H1 (cell line): ENCODE data around the gene MARK3. TPM values are rescaled to one million over a fixed set of nuclear protein-coding genes. Genes with fewer than 3 reads are reported as not detected.

Experiments
- CTCF ChIA-PET: fragments of 300-600 bp; sonication (Branson Sonifier 250); formaldehyde crosslinking; loops from one replicate; lab custom pipeline; 2021; ENCODE audit not compliant: partially characterized antibody; lab: Charles Lee
- POLR2A ChIA-PET: fragments of 300-600 bp; sonication (Branson Sonifier 250); formaldehyde crosslinking; loops from one replicate; lab custom pipeline; 2021; ENCODE audit warnings: inconsistent platforms; ENCODE audit not compliant: partially characterized antibody; lab: Charles Lee
- DNase-seq, 2 experiments: peaks; one replicate each; pipeline versions ENCODE4 v3.0.0 to v3.0.0-alpha.2; 2010 to 2022; ENCODE audit warnings: low spot score in 2 of 2, low read depth in 1 of 2, mixed read lengths in 1 of 2
- FAIRE-seq: peaks from 2 replicates; lab custom pipeline; 2011; peaks lifted over from hg19 to GRCh38; lab: Jason Lieb, UNC
- H2AFZ ChIP-seq: 2 replicates; pipeline ENCODE4 v1.8.1; 2012; ENCODE audit warnings: low read length, inconsistent platforms
- H2AK5ac ChIP-seq: 2 replicates; pipeline ENCODE4 v1.6.1; 2013; ENCODE audit warnings: low read depth, low read length
- H2BK120ac ChIP-seq: replicated peaks from 2 replicates; pipeline ENCODE3; 2013; ENCODE audit warnings: low read depth, low read length, inconsistent platforms
- H2BK12ac ChIP-seq: 2 replicates; pipeline ENCODE4 v1.6.1; 2013; ENCODE audit warnings: low read depth, low read length
- H2BK15ac ChIP-seq: 2 replicates; pipeline ENCODE4 v1.6.1; 2013; ENCODE audit warnings: low read length
- H2BK20ac ChIP-seq: 2 replicates; pipeline ENCODE4 v1.6.1; 2013; ENCODE audit warnings: low read length
- H2BK5ac ChIP-seq: 2 replicates; pipeline ENCODE4 v1.6.1; 2013; ENCODE audit warnings: low read depth, low read length
- H3K14ac ChIP-seq: 2 replicates; pipeline ENCODE4 v1.6.1; 2013; ENCODE audit warnings: inconsistent platforms; ENCODE audit not compliant: insufficient read length
- H3K18ac ChIP-seq: 2 replicates; pipeline ENCODE4 v1.6.1; 2013; ENCODE audit warnings: low read length; ENCODE audit errors: extremely low read depth
- H3K23ac ChIP-seq: 2 replicates; pipeline ENCODE4 v1.6.1; 2013; ENCODE audit warnings: inconsistent platforms; ENCODE audit not compliant: insufficient read length
- H3K23me2 ChIP-seq: 2 replicates; pipeline ENCODE4 v1.6.1; 2013; ENCODE audit warnings: low read depth, low read length
- H3K27ac ChIP-seq: 2 replicates; pipeline ENCODE4 v1.6.1; 2011; ENCODE audit warnings: low read depth, low read length, inconsistent platforms
- H3K27me3 ChIP-seq, 4 experiments: replicated peaks in 1 of 4; 1 replicate in 1 of 4; 2 replicates in 3 of 4; pipeline versions ENCODE4 v1.6.1 to v1.8.1; 2011 to 2013; ENCODE audit warnings: low read length in 3 of 4, mild to moderate bottlenecking in 3 of 4, inconsistent platforms in 2 of 4, mixed read lengths in 2 of 4, moderate library complexity in 1 of 4; ENCODE audit not compliant: control insufficient read depth in 3 of 4, insufficient read depth in 3 of 4; ENCODE audit errors: extremely low read depth in 1 of 4
- H3K36me3 ChIP-seq, 4 experiments: 2 replicates each; pipeline versions ENCODE4 v1.6.1 to v1.8.1; 2011 to 2013; ENCODE audit warnings: mild to moderate bottlenecking in 4 of 4, low read length in 3 of 4, moderate library complexity in 2 of 4, control low read depth in 1 of 4, inconsistent platforms in 1 of 4; ENCODE audit not compliant: insufficient read depth in 4 of 4, control insufficient read depth in 2 of 4
- H3K4ac ChIP-seq: replicated peaks from 2 replicates; pipeline ENCODE3; 2013; ENCODE audit warnings: low read length, low read depth, mixed read lengths, inconsistent platforms; ENCODE audit not compliant: insufficient read length
- H3K4me1 ChIP-seq, 4 experiments: replicated peaks in 1 of 4; 1 replicate in 1 of 4; 2 replicates in 3 of 4; pipeline versions ENCODE4 v1.6.1 to v1.8.1; 2011 to 2013; ENCODE audit warnings: low read length in 3 of 4, inconsistent platforms in 2 of 4, mixed read lengths in 1 of 4; ENCODE audit not compliant: insufficient read depth in 4 of 4, control insufficient read depth in 3 of 4
- H3K4me2 ChIP-seq, 2 experiments: 2 replicates each; pipeline versions ENCODE4 v1.6.1 to v1.8.1; 2011 to 2013; ENCODE audit warnings: low read depth in 2 of 2, low read length in 2 of 2, control low read depth in 1 of 2, inconsistent platforms in 1 of 2, mild to moderate bottlenecking in 1 of 2; ENCODE audit not compliant: insufficient read depth in 1 of 2
- H3K4me3 ChIP-seq, 4 experiments: fragments of 200-600, 300-600 bp in 1 of 4; sonication (generic), shearing (Covaris generic), sonication (Bioruptor Twin) in 1 of 4; 2 replicates each; pipeline versions ENCODE4 v1.5.1 to v1.8.1; 2011 to 2016; ENCODE audit warnings: low read length in 4 of 4, low read depth in 3 of 4, control low read depth in 2 of 4, inconsistent platforms in 2 of 4, mild to moderate bottlenecking in 2 of 4, mixed read lengths in 1 of 4, moderate library complexity in 1 of 4; ENCODE audit not compliant: insufficient read depth in 2 of 4; ENCODE audit errors: extremely low read depth in 1 of 4
- H3K56ac ChIP-seq: replicated peaks from 2 replicates; pipeline ENCODE3; 2013; ENCODE audit warnings: low read depth, mild to moderate bottlenecking, mixed read lengths, low read length, inconsistent platforms; ENCODE audit not compliant: insufficient read length
- H3K79me1 ChIP-seq: 2 replicates; pipeline ENCODE4 v1.6.1; 2013; ENCODE audit warnings: low read depth, low read length, control low read depth
- H3K79me2 ChIP-seq, 2 experiments: 2 replicates each; pipeline versions ENCODE4 v1.6.1 to v1.8.1; 2012 to 2013; ENCODE audit warnings: low read length in 2 of 2, mild to moderate bottlenecking in 2 of 2, inconsistent platforms in 1 of 2; ENCODE audit not compliant: insufficient read depth in 2 of 2, control insufficient read depth in 1 of 2
- H3K9ac ChIP-seq, 4 experiments: replicated peaks in 1 of 4; 1 replicate in 1 of 4; 2 replicates in 3 of 4; pipeline versions ENCODE4 v1.6.1 to v1.8.1; 2011 to 2013; ENCODE audit warnings: low read depth in 3 of 4, low read length in 3 of 4, control low read depth in 2 of 4, mild to moderate bottlenecking in 2 of 4, moderate library complexity in 2 of 4, inconsistent platforms in 1 of 4; ENCODE audit errors: extremely low read depth in 1 of 4
- H3K9me3 ChIP-seq, 2 experiments: 2 replicates each; pipeline versions ENCODE4 v1.6.1 to v1.8.1; 2012 to 2013; ENCODE audit warnings: mild to moderate bottlenecking in 2 of 2, moderate library complexity in 2 of 2, control low read depth in 1 of 2, inconsistent platforms in 1 of 2, low read depth in 1 of 2, low read length in 1 of 2, mixed read lengths in 1 of 2; ENCODE audit not compliant: insufficient read depth in 2 of 2
- H4K20me1 ChIP-seq, 2 experiments: replicated peaks in 1 of 2; 2 replicates each; pipeline versions ENCODE3 to v1.8.1; 2011 to 2013; ENCODE audit warnings: inconsistent platforms in 2 of 2, low read length in 2 of 2, mild to moderate bottlenecking in 1 of 2; ENCODE audit not compliant: insufficient read depth in 2 of 2, control insufficient read depth in 1 of 2
- H4K5ac ChIP-seq: 2 replicates; pipeline ENCODE4 v1.6.1; 2013; ENCODE audit warnings: low read length, low read depth, mixed read lengths, inconsistent platforms; ENCODE audit not compliant: insufficient read length
- H4K8ac ChIP-seq: 2 replicates; pipeline ENCODE4 v1.8.0; 2013; ENCODE audit warnings: mild to moderate bottlenecking, moderate library complexity, low read length, inconsistent platforms; ENCODE audit not compliant: insufficient read depth; ENCODE audit errors: extremely low read depth
- H4K91ac ChIP-seq: replicated peaks from 2 replicates; pipeline ENCODE3; 2013; ENCODE audit warnings: low read length, mixed read lengths, inconsistent platforms; ENCODE audit not compliant: insufficient read length
- CEBPB ChIP-seq: IDR thresholded peaks from 2 replicates; pipeline ENCODE4 v1.6.1; 2012; ENCODE audit warnings: low read depth, low read length
- CREB1 ChIP-seq: IDR thresholded peaks from 2 replicates; pipeline ENCODE4 v1.6.1; 2012; ENCODE audit warnings: inconsistent platforms
- CTBP2 ChIP-seq: IDR thresholded peaks from 2 replicates; pipeline ENCODE4 v1.7.0; 2011; ENCODE audit warnings: borderline replicate concordance, mild to moderate bottlenecking, moderate library complexity, mixed read lengths, low read length; ENCODE audit not compliant: insufficient read depth, insufficient read length
- CTCF ChIP-seq, 3 experiments: IDR thresholded peaks; 1 replicate in 2 of 3; 2 replicates in 1 of 3; pipeline versions ENCODE4 v1.5.1 to v1.6.1; 2011; ENCODE audit warnings: low read length in 3 of 3, mild to moderate bottlenecking in 3 of 3, inconsistent platforms in 2 of 3, low read depth in 1 of 3, moderate library complexity in 1 of 3; ENCODE audit not compliant: insufficient read depth in 1 of 3; ENCODE audit errors: control extremely low read depth in 1 of 3
- EGR1 ChIP-seq: IDR thresholded peaks from 2 replicates; pipeline ENCODE4 v1.6.1; 2011; ENCODE audit warnings: low read depth, low read length, borderline replicate concordance
- FOSL1 ChIP-seq: IDR thresholded peaks from 2 replicates; pipeline ENCODE4 v1.6.1; 2011; ENCODE audit warnings: mild to moderate bottlenecking, low read depth, low read length, moderate library complexity; ENCODE audit not compliant: insufficient read depth
- MAFK ChIP-seq: IDR thresholded peaks from 2 replicates; pipeline ENCODE4 v1.6.1; 2012; ENCODE audit warnings: low read depth, mild to moderate bottlenecking, improper control_type of control experiment, low read length
- TBP ChIP-seq: IDR thresholded peaks from 2 replicates; pipeline ENCODE4 v1.6.1; 2011; ENCODE audit warnings: low read depth, low read length, improper control_type of control experiment
- WGBS, 2 experiments: shearing (Covaris generic) in 1 of 2; methylation state at CpG; one replicate each; pipeline versions ENCODE4 v1.1.6 to v1.1.7; 2013 to 2015; ENCODE audit warnings: low lambda C conversion rate in 2 of 2, mixed read lengths in 2 of 2, inconsistent platforms in 1 of 2, low coverage in 1 of 2, missing lambda C conversion rate in 1 of 2; ENCODE audit not compliant: insufficient replicate concordance in 2 of 2, insufficient coverage in 1 of 2, insufficient read length in 1 of 2; ENCODE audit errors: extremely low coverage in 1 of 2, missing lambda C conversion rate in 1 of 2; 5-methylcytosine and 5-hydroxymethylcytosine counted together
- polyA plus RNA-seq, 7 experiments: library from polyadenylated mRNA; depleted of rRNA in 3 of 7; stranded (reverse) in 5 of 7; unstranded in 2 of 7; fragments of >200 nt in 5 of 7; fragments of 200-250 nt in 2 of 7; gene quantifications; 1 replicate in 5 of 7; 2 replicates in 1 of 7; 4 replicates in 1 of 7; pipeline versions ENCODE4 v1.2.1 to v1.2.3, GENCODE V29; 2011 to 2013; ENCODE audit warnings: missing spikeins in 2 of 7, mixed read lengths in 2 of 7
- total RNA-seq: library from RNA; stranded (reverse); fragmentation: NEBNext Ultra II Directional; extraction: Animal tissue kit (Norgen Biotek cat#: 25700); gene quantifications from 2 replicates; pipeline ENCODE4 v1.2.1, GENCODE V29; 2021
- TF ChIP-seq, protein P1 (sequence below): IDR thresholded peaks from 2 replicates; pipeline ENCODE4 v1.6.1; 2011; ENCODE audit warnings: low read length, improper control_type of control experiment

Gene MARK3
- total and polyA plus RNA-seq, 2 of the 8 experiments (the other 6 are each of a cell fraction or from before 2014, with no cell fraction given), result 39.4 to 76.9 TPM

- Histone ChIP-seq H4K20me1 (peaks cover 10 to 18% of the 10 kb centered on the region in 2 experiments), H3K27me3 (peaks cover 3 to 23% (median 13%) of the 10 kb centered on the region in 4 experiments), H2AFZ (no peak overlapping the region), H3K79me2 (peaks cover 0 to 2% of the 10 kb centered on the region in 2 experiments; a peak in 1 of 4 replicates), H2BK12ac (no peak overlapping the region), H3K4me3 (peak overlapping the region; percentile 79 to 96 (median 84)), H3K9me3 (no peaks in the 10 kb centered on the region), H3K18ac (peak overlapping the region; percentile 83), H3K36me3 (peaks cover 8 to 23% (median 17%) of the 10 kb centered on the region in 4 experiments; a peak in 7 of 8 replicates), H3K14ac (no peak overlapping the region), H4K5ac (peak overlapping the region; percentile 49), H2BK120ac (no peak overlapping the region), H3K27ac (no peak overlapping the region), H3K9ac (peak overlapping the region; percentile 64 to 90 (median 83); a peak in 6 of 7 replicates), H2BK5ac (peak overlapping the region; percentile 93; the same call in 1 of the 2 replicates), H2BK15ac (no peak overlapping the region), H4K91ac (peak overlapping the region; percentile 83), H3K23ac (no peak overlapping the region), H3K4me2 (peak overlapping the region; percentile 73 to 80), H3K4me1 (peaks cover 0 to 28% (median 19%) of the 10 kb centered on the region in 4 experiments; a peak in 6 of 7 replicates), H2AK5ac (no peak overlapping the region), H3K4ac (no peak overlapping the region), H3K79me1 (no peaks in the 10 kb centered on the region; the same call in 1 of the 2 replicates), H2BK20ac (no peak overlapping the region), H3K23me2 (peaks cover 14% of the 10 kb centered on the region; the same call in 1 of the 2 replicates), H3K56ac (no peak overlapping the region), H4K8ac (peak overlapping the region; percentile 57)
- WGBS, 2 experiments, result 2% methylated on average over 19 of the region's 77 CpGs; no CpG with 5 or more reads in 1 of the 2 experiments
- DNase-seq (no peak), FAIRE-seq (no peak)
- ChIA-PET POLR2A (interaction anchor here (0.6 to 12.6 kb wide), 16 partner anchors 11 to 464 kb away, joined by 3 to 844 read pairs (median 4); partner anchors contain the start of genes BAG5, CDC42BPB, COA8 and EIF5), CTCF (interaction anchor here (0.6 to 31.3 kb wide), 7 partner anchors 12 to 827 kb away, joined by 3 to 921 read pairs (median 14); partner anchors contain the start of genes BAG5 and TRMT61A)
- TF ChIP-seq CTBP2, result no peak
- no peak for TF ChIP-seq EGR1
- TF ChIP-seq TBP, result no peak
- TF ChIP-seq, protein P1, sequence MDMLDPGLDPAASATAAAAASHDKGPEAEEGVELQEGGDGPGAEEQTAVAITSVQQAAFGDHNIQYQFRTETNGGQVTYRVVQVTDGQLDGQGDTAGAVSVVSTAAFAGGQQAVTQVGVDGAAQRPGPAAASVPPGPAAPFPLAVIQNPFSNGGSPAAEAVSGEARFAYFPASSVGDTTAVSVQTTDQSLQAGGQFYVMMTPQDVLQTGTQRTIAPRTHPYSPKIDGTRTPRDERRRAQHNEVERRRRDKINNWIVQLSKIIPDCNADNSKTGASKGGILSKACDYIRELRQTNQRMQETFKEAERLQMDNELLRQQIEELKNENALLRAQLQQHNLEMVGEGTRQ, result no peak
- no peak for TF ChIP-seq CEBPB
- TF ChIP-seq MAFK, result no peak
- TF ChIP-seq CREB1, result peak; percentile 44; the same call in 1 of the 2 replicates
- no peak for TF ChIP-seq CTCF (IDR thresholded peaks at IDR 0.05; ENCODE audit: control extremely low read depth in 1 of 3, insufficient read depth in 1 of 3, low read depth in 1 of 3, low read length in 3 of 3)
- no peak for TF ChIP-seq FOSL1
Observed at GRCh38 chr14:103521438-103521950, 136.3 kb downstream of the MARK3 start.
